ENCODE data around the gene KCTD15.

Gene KCTD15

DNA sequence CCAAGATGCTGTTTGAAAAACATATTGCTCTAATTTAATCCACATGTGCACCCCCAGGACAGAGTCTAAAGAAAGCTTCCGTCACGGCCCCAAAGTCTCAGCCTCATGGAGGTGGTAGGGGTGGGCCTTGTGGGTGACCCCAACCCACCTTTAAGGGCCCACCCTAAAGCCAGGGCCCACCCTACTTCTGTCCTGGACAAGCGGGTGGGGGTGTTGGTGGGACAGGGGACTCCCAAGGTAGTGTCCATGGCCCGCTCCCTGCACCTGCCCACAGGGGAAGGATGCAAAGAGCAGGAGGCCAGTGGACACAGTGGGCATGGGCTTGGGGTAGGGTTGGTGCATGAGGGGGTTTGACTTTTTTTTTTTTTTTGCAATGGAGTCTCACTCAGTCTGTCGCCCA is 66.8 kb downstream of the KCTD15 start:
- TF ChIP-seq ZFX (IDR thresholded peaks at IDR 0.05), result no peak
- TF ChIP-seq, protein P1, sequence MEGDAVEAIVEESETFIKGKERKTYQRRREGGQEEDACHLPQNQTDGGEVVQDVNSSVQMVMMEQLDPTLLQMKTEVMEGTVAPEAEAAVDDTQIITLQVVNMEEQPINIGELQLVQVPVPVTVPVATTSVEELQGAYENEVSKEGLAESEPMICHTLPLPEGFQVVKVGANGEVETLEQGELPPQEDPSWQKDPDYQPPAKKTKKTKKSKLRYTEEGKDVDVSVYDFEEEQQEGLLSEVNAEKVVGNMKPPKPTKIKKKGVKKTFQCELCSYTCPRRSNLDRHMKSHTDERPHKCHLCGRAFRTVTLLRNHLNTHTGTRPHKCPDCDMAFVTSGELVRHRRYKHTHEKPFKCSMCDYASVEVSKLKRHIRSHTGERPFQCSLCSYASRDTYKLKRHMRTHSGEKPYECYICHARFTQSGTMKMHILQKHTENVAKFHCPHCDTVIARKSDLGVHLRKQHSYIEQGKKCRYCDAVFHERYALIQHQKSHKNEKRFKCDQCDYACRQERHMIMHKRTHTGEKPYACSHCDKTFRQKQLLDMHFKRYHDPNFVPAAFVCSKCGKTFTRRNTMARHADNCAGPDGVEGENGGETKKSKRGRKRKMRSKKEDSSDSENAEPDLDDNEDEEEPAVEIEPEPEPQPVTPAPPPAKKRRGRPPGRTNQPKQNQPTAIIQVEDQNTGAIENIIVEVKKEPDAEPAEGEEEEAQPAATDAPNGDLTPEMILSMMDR (conservative IDR thresholded peaks at IDR 0.05), result no peak

DNA sequence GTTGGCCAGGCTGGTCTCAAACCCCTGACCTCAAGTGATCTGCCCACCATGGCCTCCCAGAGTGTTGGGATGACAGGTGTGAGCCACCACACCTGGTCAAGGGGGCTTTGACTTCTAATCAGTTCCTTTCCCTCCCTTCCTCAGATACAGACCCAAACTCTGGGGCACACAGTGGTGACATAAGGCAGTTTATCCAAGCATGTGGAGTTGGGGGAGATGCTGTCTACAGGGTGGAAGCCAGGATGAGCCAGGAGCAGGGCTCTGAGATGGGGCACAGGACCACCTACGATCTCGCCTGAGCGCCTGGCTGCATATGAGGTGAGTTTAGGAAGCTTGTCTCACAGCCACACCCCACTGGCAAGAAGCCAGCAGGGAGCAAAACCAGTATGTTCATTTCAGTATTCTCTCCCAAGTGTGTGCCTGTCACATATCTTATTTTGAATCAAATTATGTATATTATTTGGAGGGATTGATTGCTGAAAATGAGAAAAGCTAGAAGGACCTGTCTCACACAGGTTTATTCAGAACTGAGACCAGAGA is 67.7 kb downstream of the KCTD15 start:
- TF ChIP-seq, protein P1 (conservative IDR thresholded peaks at IDR 0.05), result no peak
- TF ChIP-seq ZFX (IDR thresholded peaks at IDR 0.05), result no peak
- no peak overlapping the region for H3K27ac ChIP-seq

More for the DNA sequence above, 66.8 kb downstream of the KCTD15 start:
- no peak overlapping the region for H3K27ac ChIP-seq

DNA sequence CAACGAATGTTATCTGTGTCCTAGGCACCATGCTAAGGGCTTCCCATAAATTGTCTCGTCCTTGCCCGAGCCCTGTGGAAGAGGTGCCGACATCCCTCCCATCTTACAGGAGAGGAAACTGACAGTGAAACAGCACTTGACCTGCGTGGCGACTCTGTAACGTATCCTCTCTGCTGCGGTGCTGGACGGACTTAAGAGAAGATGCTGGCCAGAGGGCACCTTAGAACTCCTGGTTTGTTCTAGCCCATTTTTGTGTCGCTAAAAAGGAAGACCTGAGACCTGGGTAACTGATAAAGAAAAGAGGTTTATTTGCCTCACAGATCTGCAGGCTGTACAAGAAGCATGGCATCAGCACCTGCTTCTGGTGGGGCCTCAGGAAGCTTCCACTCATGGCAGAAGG is 68.6 kb downstream of the KCTD15 start:
- TF ChIP-seq, protein P1 (conservative IDR thresholded peaks at IDR 0.05), result no peak
- TF ChIP-seq ZFX (IDR thresholded peaks at IDR 0.05), result no peak
- no peak overlapping the region for H3K27ac ChIP-seq

All from C4-2B (cell line).